Measurements from ENCODE around the gene TBRG4.

- TF ChIP-seq CTCF (IDR thresholded peaks at IDR 0.05) (no peak), POLR2A (IDR thresholded peaks at IDR 0.05) (no peak), POLR2AphosphoS5 (IDR thresholded peaks at IDR 0.05; ENCODE audit: insufficient read depth in 1 of 2, low read depth in 1 of 2) (no peak)
Observed at GRCh38 chr7:45050198-45050597, 61.3 kb downstream of the TBRG4 start.

All from vagina (tissue), 2 donors.